RWPE2 (cell line): Measurements from ENCODE around the gene MRPL10.

Experiments
- ATAC-seq: fragments of 200-7000 bp; cut with Tn5 transposase; 3 replicates; pipeline ENCODE4 v1.9.1; 2021; ENCODE audit warnings: low read depth
- DNase-seq: peaks from one replicate; pipeline ENCODE4 v3.0.0-alpha.2; 2020; ENCODE audit warnings: low spot score
- H3K27ac ChIP-seq: fragments of 450-650 bp; 2 replicates; pipeline ENCODE4 v1.5.1; 2017; ENCODE audit warnings: mild to moderate bottlenecking; ENCODE audit not compliant: poor library complexity, severe bottlenecking
- H3K27me3 ChIP-seq: fragments of 250-450 bp; sonication (Bioruptor Pico); 2 replicates; pipeline ENCODE4 v1.5.1; 2021; ENCODE audit warnings: mild to moderate bottlenecking, moderate library complexity; ENCODE audit not compliant: insufficient read depth, poor library complexity, severe bottlenecking
- H3K36me3 ChIP-seq: fragments of 250-450 bp; sonication (Bioruptor Pico); 2 replicates; pipeline ENCODE4 v1.5.1; 2020; ENCODE audit warnings: low read depth, mild to moderate bottlenecking, moderate library complexity
- H3K4me1 ChIP-seq: fragments of 250-450 bp; sonication (Bioruptor Pico); 2 replicates; pipeline ENCODE4 v1.5.1; 2021; ENCODE audit warnings: mild to moderate bottlenecking, moderate library complexity; ENCODE audit not compliant: insufficient read depth, poor library complexity, severe bottlenecking
- H3K4me3 ChIP-seq: fragments of 250-450 bp; sonication (Bioruptor Pico); 2 replicates; pipeline ENCODE4 v1.5.1; 2021; ENCODE audit warnings: mild to moderate bottlenecking, moderate library complexity; ENCODE audit not compliant: severe bottlenecking
- H3K9me3 ChIP-seq: fragments of 250-450 bp; sonication (Bioruptor Pico); 2 replicates; pipeline ENCODE4 v1.5.1; 2021; ENCODE audit warnings: mild to moderate bottlenecking, moderate library complexity; ENCODE audit not compliant: severe bottlenecking
- CTCF ChIP-seq: fragments of 450-650 bp; IDR thresholded peaks from one replicate; pipeline ENCODE4 v1.5.1; 2017; ENCODE audit warnings: mild to moderate bottlenecking, moderate library complexity; ENCODE audit not compliant: poor library complexity, severe bottlenecking

Gene MRPL10

GRCh38 chr17:47844814-47845715 lies 13.7 kb upstream of the MRPL10 start:
- Histone ChIP-seq H3K4me3 (no peak overlapping the region), H3K27me3 (no peaks in the 10 kb centered on the region), H3K4me1 (peaks cover 10% of the 10 kb centered on the region), H3K9me3 (no peaks in the 10 kb centered on the region), H3K36me3 (peaks cover 2% of the 10 kb centered on the region; the same call in 1 of the 2 replicates), H3K27ac (no peak overlapping the region)
- DNase-seq (no peak), ATAC-seq (no peak)
- peak; percentile 38 for TF ChIP-seq CTCF

DNA sequence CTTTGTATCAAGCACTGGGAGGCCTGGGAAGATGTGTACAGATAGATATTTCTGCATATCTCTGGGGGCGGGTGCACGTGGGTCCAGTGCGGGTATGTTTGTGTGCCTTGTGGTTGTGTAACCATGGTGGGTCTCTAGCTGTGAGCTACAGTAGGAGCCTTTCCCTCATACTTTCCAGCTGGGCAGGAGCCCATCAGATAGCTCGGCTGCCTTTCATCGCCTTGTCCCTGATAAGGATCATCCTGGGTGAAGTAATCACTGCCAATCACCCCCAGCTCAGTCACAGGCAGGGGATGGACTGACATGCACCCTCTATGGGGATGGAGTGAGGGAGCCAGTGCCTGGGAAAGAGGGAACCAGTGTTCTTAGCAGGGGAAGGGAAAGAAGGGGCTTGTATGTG lies 12.9 kb upstream of the MRPL10 start:
- Histone ChIP-seq H3K27me3 (no peaks in the 10 kb centered on the region), H3K36me3 (peaks cover 2% of the 10 kb centered on the region; the same call in 1 of the 2 replicates), H3K27ac (no peak overlapping the region), H3K4me1 (peaks cover 5% of the 10 kb centered on the region), H3K4me3 (no peak overlapping the region), H3K9me3 (no peaks in the 10 kb centered on the region)
- DNase-seq (no peak), ATAC-seq (no peak)
- no peak for TF ChIP-seq CTCF

DNA sequence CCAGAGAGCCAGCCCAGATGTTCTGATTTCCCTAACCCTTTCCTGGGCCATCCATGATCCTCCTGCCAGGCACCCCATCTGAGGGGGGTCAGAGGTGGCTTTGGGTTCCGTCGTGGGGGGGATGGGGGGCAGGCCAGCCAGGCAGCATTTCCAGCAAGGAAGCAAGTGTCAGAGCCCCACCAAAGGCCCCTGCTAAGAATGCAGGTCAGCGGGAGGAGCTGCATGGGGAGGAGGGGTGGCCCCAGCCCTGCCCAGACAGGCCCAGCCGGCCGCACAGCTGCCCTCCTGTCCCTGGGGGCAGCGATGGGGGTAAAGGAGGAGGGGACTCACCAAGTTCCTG lies 12.0 kb upstream of the MRPL10 start:
- Histone ChIP-seq H3K4me1 (peaks cover 4% of the 10 kb centered on the region), H3K27me3 (no peaks in the 10 kb centered on the region), H3K27ac (no peak overlapping the region), H3K36me3 (peaks cover 2% of the 10 kb centered on the region; the same call in 1 of the 2 replicates), H3K9me3 (no peaks in the 10 kb centered on the region), H3K4me3 (no peak overlapping the region)
- ATAC-seq (no peak), DNase-seq (no peak)
- peak; percentile 70 for TF ChIP-seq CTCF

- Histone ChIP-seq H3K9me3 (no peaks in the 10 kb centered on the region), H3K27ac (peak overlapping the region; percentile 28), H3K4me3 (peak overlapping the region; percentile 63), H3K27me3 (no peaks in the 10 kb centered on the region), H3K36me3 (0 out of 2 replicates have a peak, but pooled peaks cover 3% of the 10 kb centered on the region), H3K4me1 (peaks cover 4% of the 10 kb centered on the region)
- peak; percentile 88 for TF ChIP-seq CTCF
- DNase-seq (no peak), ATAC-seq (no peak)
These were observed 10.3 kb upstream of the MRPL10 start for GRCh38 chr17:47841488-47842291.
